Fibroblast of lung (primary cell): ENCODE data around the gene NIT1.

ENCODE experiments used
- CTCF ChIP-seq, 2 donors: IDR thresholded peaks in 1 of 2; conservative IDR thresholded peaks in 1 of 2; 1 replicate in 1 of 2; 2 replicates in 1 of 2; pipeline ENCODE4 v1.5.1; 2011 to 2012; ENCODE audit warnings: low read length in 2 of 2, control low read depth in 1 of 2, inconsistent platforms in 1 of 2, low read depth in 1 of 2, mild to moderate bottlenecking in 1 of 2
- EZH2 ChIP-seq: IDR thresholded peaks from 2 replicates; pipeline ENCODE4 v1.5.1; 2012; ENCODE audit warnings: low read length, control low read depth, mild to moderate bottlenecking; ENCODE audit errors: missing control alignments

DNA sequence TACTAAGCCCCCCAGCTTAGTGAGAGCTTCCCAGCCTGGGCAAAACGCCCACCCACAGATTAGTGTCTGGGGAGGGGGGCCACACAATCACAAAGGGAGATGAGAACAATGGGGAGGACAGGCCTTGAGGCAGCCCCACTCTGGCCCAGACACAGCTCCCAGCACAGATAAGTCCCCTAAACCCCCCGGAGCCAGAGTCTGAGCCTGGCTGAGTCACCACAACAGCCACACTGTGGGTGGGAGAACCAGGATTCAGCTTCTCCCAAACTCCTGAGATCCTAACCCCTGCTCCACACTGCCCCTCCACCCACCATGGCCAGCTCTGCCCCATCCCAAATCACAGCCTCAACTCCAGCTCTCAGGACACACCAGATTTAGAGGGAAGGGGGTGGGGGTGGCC, 32.7 kb upstream of the NIT1 start:
- TF ChIP-seq CTCF (conservative IDR thresholded peaks at IDR 0.05 in 1 of 2, IDR thresholded peaks at IDR 0.05 in 1 of 2; ENCODE audit: low read depth in 1 of 2, low read length in 2 of 2) (no peak), EZH2 (no peak)
